HepG2 (cell line): ENCODE data around the gene SALL2. TPM values are rescaled to one million over a fixed set of nuclear protein-coding genes. Genes with fewer than 3 reads are reported as not detected.

ENCODE experiments used
- DR1 ChIP-seq: sonication (generic); formaldehyde crosslinking; IDR thresholded peaks from 2 replicates; pipeline ENCODE4 v1.8.0; 2021; ENCODE audit warnings: mild to moderate bottlenecking, missing genetic modification reagents, inconsistent platforms
- FOXO1 ChIP-seq: sonication (generic); formaldehyde crosslinking; IDR thresholded peaks from 2 replicates; pipeline ENCODE4 v1.4.0; 2020; ENCODE audit warnings: missing genetic modification reagents
- KAT7 ChIP-seq: IDR thresholded peaks from 2 replicates; pipeline ENCODE4 v1.6.1; 2018; ENCODE audit warnings: borderline replicate concordance, missing compliant biosample characterization
- MEIS2 ChIP-seq: sonication (generic); formaldehyde crosslinking; IDR thresholded peaks from 2 replicates; pipeline ENCODE4 v1.9.0; 2021; ENCODE audit warnings: mild to moderate bottlenecking, missing genetic modification reagents
- ONECUT2 ChIP-seq: sonication (generic); formaldehyde crosslinking; IDR thresholded peaks from 2 replicates; pipeline ENCODE4 v1.4.0; 2020; ENCODE audit warnings: missing genetic modification reagents
- POLR2G ChIP-seq: fragments of 200-400 bp; formaldehyde crosslinking; IDR thresholded peaks from 2 replicates; pipeline ENCODE4 v1.6.1; 2018; ENCODE audit warnings: mild to moderate bottlenecking, low read depth, low read length, moderate library complexity
- SETDB1 ChIP-seq: sonication (generic); formaldehyde crosslinking; IDR thresholded peaks from 2 replicates; pipeline ENCODE4 v1.5.1; 2020; ENCODE audit warnings: missing genetic modification reagents, mild to moderate bottlenecking, borderline replicate concordance
- SKI ChIP-seq: fragments of 450-650 bp; IDR thresholded peaks from one replicate; pipeline ENCODE4 v1.6.1; 2018; ENCODE audit warnings: mild to moderate bottlenecking; ENCODE audit not compliant: partially characterized antibody
- ZMAT3 ChIP-seq: sonication (generic); formaldehyde crosslinking; conservative IDR thresholded peaks from 2 replicates; pipeline ENCODE4 v1.7.0; 2021; ENCODE audit warnings: missing genetic modification reagents
- ZNF546 ChIP-seq: sonication (generic); formaldehyde crosslinking; conservative IDR thresholded peaks from 2 replicates; pipeline ENCODE4 v1.8.1; 2023; ENCODE audit warnings: mild to moderate bottlenecking, missing genetic modification reagents
- ZNF562 ChIP-seq: sonication (generic); formaldehyde crosslinking; IDR thresholded peaks from 2 replicates; pipeline ENCODE4 v1.8.0; 2022; ENCODE audit warnings: missing genetic modification reagents, borderline replicate concordance
- ZNF7 ChIP-seq: IDR thresholded peaks from 2 replicates; pipeline ENCODE4 v1.6.1; 2016; ENCODE audit warnings: missing biosample characterization, missing genetic modification reagents
- ZNF839 ChIP-seq: sonication (generic); formaldehyde crosslinking; IDR thresholded peaks from 2 replicates; pipeline ENCODE4 v1.4.0; 2020; ENCODE audit warnings: missing genetic modification reagents, mild to moderate bottlenecking, borderline replicate concordance
- polyA plus RNA-seq, 8 experiments: library from polyadenylated mRNA; depleted of rRNA in 3 of 8; stranded (reverse) in 7 of 8; unstranded in 1 of 8; fragments of >200 nt; fragmentation: Illumina TruSeq in 4 of 8; extraction: Trizol in 4 of 8; gene quantifications; 2 replicates each; pipeline versions ENCODE4 v1.2.1 to v1.2.3, GENCODE V29; 2011 to 2016; ENCODE audit warnings: low read depth in 4 of 8, missing spikeins in 1 of 8, mixed read lengths in 1 of 8; ENCODE audit not compliant: insufficient read depth in 1 of 8
- total RNA-seq, 5 experiments: library from RNA; depleted of rRNA; stranded (reverse); fragments of >200 nt; fragmentation: Illumina TruSeq; extraction: Trizol; gene quantifications; 2 replicates each; pipeline ENCODE4 v1.2.3, GENCODE V29; 2016; ENCODE audit warnings: low read depth in 1 of 5
- TF ChIP-seq, protein P1 (sequence below): sonication (generic); formaldehyde crosslinking; IDR thresholded peaks from 2 replicates; pipeline ENCODE4 v1.5.1; 2020; ENCODE audit warnings: missing genetic modification reagents, mild to moderate bottlenecking, borderline replicate concordance
- TF ChIP-seq, protein P2 (sequence below): sonication (generic); formaldehyde crosslinking; IDR thresholded peaks from 2 replicates; pipeline ENCODE4 v1.4.0; 2020; ENCODE audit warnings: mild to moderate bottlenecking, missing genetic modification reagents
- TF ChIP-seq, protein P3 (sequence below): sonication (generic); formaldehyde crosslinking; IDR thresholded peaks from 2 replicates; pipeline ENCODE4 v1.9.0; 2022; ENCODE audit warnings: low read depth, missing genetic modification reagents
- TF ChIP-seq, protein P4 (sequence below): sonication (generic); formaldehyde crosslinking; IDR thresholded peaks from 2 replicates; pipeline ENCODE4 v1.5.0; 2020; ENCODE audit warnings: missing genetic modification reagents
- TF ChIP-seq, protein P5 (sequence below): sonication (generic); formaldehyde crosslinking; IDR thresholded peaks from 2 replicates; pipeline ENCODE4 v1.4.0; 2020; ENCODE audit warnings: missing genetic modification reagents

The SALL2 gene
- total and polyA plus RNA-seq, 2 of the 13 experiments (the other 11 are each of a cell fraction or from before 2014, with no cell fraction given), result 4.9 to 5.8 TPM

DNA sequence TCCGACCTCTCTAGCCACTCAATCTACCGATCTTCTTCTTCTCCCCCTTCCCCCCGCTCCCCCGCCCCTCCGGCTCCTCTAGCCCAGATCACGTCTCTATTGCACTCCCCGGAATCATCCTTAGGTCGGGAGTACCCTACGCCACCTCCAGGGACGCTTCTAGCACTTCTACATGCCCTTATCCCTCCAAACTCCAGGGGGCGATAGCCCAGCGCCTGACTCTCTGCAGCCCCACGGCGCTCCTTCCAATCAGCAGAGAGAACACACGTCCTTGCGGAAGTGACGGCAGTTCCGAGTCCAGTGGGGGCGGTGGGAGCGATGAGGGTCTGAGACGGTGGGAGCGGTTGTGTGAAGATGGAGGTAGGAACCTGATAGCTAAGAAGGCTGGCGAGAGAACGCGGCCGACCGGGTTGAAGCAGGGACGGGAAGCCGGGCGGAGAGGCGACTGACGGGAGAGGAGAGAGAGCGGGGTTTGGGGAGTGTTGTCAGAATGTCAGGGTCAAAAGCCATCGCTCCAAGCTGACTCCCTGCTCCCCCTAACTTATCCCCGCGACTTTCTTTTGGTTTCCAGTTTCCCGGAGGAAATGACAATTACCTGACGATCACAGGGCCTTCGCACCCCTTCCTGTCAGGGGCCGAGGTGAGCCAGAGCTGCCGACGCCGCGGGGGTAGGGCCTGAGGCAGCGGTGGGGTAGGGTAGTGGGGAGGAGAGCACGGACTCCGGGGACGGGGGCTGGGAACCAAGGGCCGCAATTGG lies 49.0 kb downstream of the SALL2 start, which contains the start of the genes RAB2B and TOX4 (continued):
- peak; percentile 49 for TF ChIP-seq SKI
- TF ChIP-seq, protein P1, sequence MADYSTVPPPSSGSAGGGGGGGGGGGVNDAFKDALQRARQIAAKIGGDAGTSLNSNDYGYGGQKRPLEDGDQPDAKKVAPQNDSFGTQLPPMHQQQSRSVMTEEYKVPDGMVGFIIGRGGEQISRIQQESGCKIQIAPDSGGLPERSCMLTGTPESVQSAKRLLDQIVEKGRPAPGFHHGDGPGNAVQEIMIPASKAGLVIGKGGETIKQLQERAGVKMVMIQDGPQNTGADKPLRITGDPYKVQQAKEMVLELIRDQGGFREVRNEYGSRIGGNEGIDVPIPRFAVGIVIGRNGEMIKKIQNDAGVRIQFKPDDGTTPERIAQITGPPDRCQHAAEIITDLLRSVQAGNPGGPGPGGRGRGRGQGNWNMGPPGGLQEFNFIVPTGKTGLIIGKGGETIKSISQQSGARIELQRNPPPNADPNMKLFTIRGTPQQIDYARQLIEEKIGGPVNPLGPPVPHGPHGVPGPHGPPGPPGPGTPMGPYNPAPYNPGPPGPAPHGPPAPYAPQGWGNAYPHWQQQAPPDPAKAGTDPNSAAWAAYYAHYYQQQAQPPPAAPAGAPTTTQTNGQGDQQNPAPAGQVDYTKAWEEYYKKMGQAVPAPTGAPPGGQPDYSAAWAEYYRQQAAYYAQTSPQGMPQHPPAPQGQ (CRISPR knock-in tag), result peak; percentile 96; the same call in 1 of the 2 replicates
- peak; percentile 75; the same call in 1 of the 2 replicates for TF ChIP-seq MEIS2 (CRISPR knock-in tag)
- TF ChIP-seq FOXO1 (CRISPR knock-in tag), result no peak; the same call in 1 of the 2 replicates
- TF ChIP-seq, protein P2, sequence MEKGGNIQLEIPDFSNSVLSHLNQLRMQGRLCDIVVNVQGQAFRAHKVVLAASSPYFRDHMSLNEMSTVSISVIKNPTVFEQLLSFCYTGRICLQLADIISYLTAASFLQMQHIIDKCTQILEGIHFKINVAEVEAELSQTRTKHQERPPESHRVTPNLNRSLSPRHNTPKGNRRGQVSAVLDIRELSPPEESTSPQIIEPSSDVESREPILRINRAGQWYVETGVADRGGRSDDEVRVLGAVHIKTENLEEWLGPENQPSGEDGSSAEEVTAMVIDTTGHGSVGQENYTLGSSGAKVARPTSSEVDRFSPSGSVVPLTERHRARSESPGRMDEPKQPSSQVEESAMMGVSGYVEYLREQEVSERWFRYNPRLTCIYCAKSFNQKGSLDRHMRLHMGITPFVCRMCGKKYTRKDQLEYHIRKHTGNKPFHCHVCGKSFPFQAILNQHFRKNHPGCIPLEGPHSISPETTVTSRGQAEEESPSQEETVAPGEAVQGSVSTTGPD, result no peak
- TF ChIP-seq POLR2G, result peak; percentile 97
- TF ChIP-seq, protein P3, sequence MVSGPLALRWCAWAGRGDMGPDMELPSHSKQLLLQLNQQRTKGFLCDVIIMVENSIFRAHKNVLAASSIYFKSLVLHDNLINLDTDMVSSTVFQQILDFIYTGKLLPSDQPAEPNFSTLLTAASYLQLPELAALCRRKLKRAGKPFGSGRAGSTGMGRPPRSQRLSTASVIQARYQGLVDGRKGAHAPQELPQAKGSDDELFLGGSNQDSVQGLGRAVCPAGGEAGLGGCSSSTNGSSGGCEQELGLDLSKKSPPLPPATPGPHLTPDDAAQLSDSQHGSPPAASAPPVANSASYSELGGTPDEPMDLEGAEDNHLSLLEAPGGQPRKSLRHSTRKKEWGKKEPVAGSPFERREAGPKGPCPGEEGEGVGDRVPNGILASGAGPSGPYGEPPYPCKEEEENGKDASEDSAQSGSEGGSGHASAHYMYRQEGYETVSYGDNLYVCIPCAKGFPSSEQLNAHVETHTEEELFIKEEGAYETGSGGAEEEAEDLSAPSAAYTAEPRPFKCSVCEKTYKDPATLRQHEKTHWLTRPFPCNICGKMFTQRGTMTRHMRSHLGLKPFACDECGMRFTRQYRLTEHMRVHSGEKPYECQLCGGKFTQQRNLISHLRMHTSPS (CRISPR knock-in tag), result no peak
- TF ChIP-seq ZNF839 (CRISPR knock-in tag), result peak; percentile 95; the same call in 1 of the 2 replicates
- TF ChIP-seq KAT7 (CRISPR knock-in tag), result peak; percentile 94
- TF ChIP-seq, protein P4, sequence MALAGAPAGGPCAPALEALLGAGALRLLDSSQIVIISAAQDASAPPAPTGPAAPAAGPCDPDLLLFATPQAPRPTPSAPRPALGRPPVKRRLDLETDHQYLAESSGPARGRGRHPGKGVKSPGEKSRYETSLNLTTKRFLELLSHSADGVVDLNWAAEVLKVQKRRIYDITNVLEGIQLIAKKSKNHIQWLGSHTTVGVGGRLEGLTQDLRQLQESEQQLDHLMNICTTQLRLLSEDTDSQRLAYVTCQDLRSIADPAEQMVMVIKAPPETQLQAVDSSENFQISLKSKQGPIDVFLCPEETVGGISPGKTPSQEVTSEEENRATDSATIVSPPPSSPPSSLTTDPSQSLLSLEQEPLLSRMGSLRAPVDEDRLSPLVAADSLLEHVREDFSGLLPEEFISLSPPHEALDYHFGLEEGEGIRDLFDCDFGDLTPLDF (CRISPR knock-in tag), result no peak
- TF ChIP-seq ZNF546, result no peak
- TF ChIP-seq ONECUT2 (CRISPR knock-in tag), result peak; percentile 19; the same call in 1 of the 2 replicates
- TF ChIP-seq, protein P5, sequence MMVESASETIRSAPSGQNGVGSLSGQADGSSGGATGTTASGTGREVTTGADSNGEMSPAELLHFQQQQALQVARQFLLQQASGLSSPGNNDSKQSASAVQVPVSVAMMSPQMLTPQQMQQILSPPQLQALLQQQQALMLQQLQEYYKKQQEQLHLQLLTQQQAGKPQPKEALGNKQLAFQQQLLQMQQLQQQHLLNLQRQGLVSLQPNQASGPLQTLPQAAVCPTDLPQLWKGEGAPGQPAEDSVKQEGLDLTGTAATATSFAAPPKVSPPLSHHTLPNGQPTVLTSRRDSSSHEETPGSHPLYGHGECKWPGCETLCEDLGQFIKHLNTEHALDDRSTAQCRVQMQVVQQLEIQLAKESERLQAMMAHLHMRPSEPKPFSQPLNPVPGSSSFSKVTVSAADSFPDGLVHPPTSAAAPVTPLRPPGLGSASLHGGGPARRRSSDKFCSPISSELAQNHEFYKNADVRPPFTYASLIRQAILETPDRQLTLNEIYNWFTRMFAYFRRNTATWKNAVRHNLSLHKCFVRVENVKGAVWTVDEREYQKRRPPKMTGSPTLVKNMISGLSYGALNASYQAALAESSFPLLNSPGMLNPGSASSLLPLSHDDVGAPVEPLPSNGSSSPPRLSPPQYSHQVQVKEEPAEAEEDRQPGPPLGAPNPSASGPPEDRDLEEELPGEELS (CRISPR knock-in tag), result peak; percentile 73
- no peak; the same call in 1 of the 2 replicates for TF ChIP-seq ZNF562 (CRISPR knock-in tag)
- TF ChIP-seq DR1 (CRISPR knock-in tag), result peak; percentile 31; the same call in 1 of the 2 replicates
- no peak for TF ChIP-seq SETDB1 (CRISPR knock-in tag)
- peak; percentile 97 for TF ChIP-seq ZMAT3 (CRISPR knock-in tag)
- TF ChIP-seq ZNF7 (CRISPR knock-in tag), result no peak
